ENCODE data around the gene ITGA5.

Gene ITGA5

GRCh38 chr12:54417712-54418440, 1.2 kb downstream of the ITGA5 start:
- TF ChIP-seq FOXP2 (optimal IDR thresholded peaks at IDR 0.05; ENCODE audit: control extremely low read depth, extremely low read length, insufficient read depth) (no peak), POLR2AphosphoS5 (IDR thresholded peaks at IDR 0.05; ENCODE audit: borderline replicate concordance, low read depth, low read length) (peak; percentile 25; the same call in 1 of the 2 replicates)
- Histone ChIP-seq H3K9me3 (ENCODE audit: low read depth, low read length) (no peaks in the 10 kb centered on the region), H3K36me3 (ENCODE audit: insufficient read depth, low read length) (no peaks in the 10 kb centered on the region), H3K9ac (ENCODE audit: insufficient read length) (peak overlapping the region; percentile 78), H3K27ac (peak overlapping the region; percentile 67; the same call in 1 of the 2 replicates), H3K4me3 (peak overlapping the region; percentile 81)
- DNase-seq (ENCODE audit: low read depth, low spot score), result no peak

- TF ChIP-seq POLR2AphosphoS5 (IDR thresholded peaks at IDR 0.05; ENCODE audit: borderline replicate concordance, low read depth, low read length) (no peak), FOXP2 (optimal IDR thresholded peaks at IDR 0.05; ENCODE audit: control extremely low read depth, extremely low read length, insufficient read depth) (no peak), EZH2 (IDR thresholded peaks at IDR 0.05) (no peak)
- Histone ChIP-seq H3K9ac (ENCODE audit: insufficient read length) (peak overlapping the region; percentile 78), H3K4me3 (peak overlapping the region; percentile 81), H3K27ac (peak overlapping the region; percentile 40), H3K36me3 (ENCODE audit: insufficient read depth, low read length) (peaks cover 3% of the 10 kb centered on the region; the same call in 1 of the 2 replicates), H3K9me3 (ENCODE audit: low read depth, low read length) (no peaks in the 10 kb centered on the region)
- no peak for DNase-seq (ENCODE audit: low read depth, low spot score)
Measured at GRCh38 chr12:54416687-54417603, 2.1 kb downstream of the ITGA5 start.

- Histone ChIP-seq H3K9ac (ENCODE audit: insufficient read length) (no peak overlapping the region), H3K36me3 (ENCODE audit: insufficient read depth, low read length) (peaks cover 14% of the 10 kb centered on the region; the same call in 1 of the 2 replicates), H3K4me3 (peak overlapping the region; percentile 28; the same call in 1 of the 2 replicates), H3K9me3 (ENCODE audit: low read depth, low read length) (no peaks in the 10 kb centered on the region), H3K27ac (peak overlapping the region; percentile 72)
- no peak for TF ChIP-seq FOXP2 (optimal IDR thresholded peaks at IDR 0.05; ENCODE audit: control extremely low read depth, extremely low read length, insufficient read depth)
- TF ChIP-seq POLR2AphosphoS5 (IDR thresholded peaks at IDR 0.05; ENCODE audit: borderline replicate concordance, low read depth, low read length), result no peak
- no peak for TF ChIP-seq EZH2 (IDR thresholded peaks at IDR 0.05)
- no peak for DNase-seq (ENCODE audit: low read depth, low spot score)
Measured at GRCh38 chr12:54415221-54415929, 3.7 kb downstream of the ITGA5 start.

GRCh38 chr12:54413284-54414190, 5.5 kb downstream of the ITGA5 start:
- Histone ChIP-seq H3K36me3 (ENCODE audit: insufficient read depth, low read length) (peaks cover 25% of the 10 kb centered on the region; the same call in 1 of the 2 replicates), H3K27ac (no peak overlapping the region; the same call in 1 of the 2 replicates), H3K9ac (ENCODE audit: insufficient read length) (peak overlapping the region; percentile 7), H3K9me3 (ENCODE audit: low read depth, low read length) (no peaks in the 10 kb centered on the region), H3K4me3 (peak overlapping the region; percentile 65)
- TF ChIP-seq FOXP2 (optimal IDR thresholded peaks at IDR 0.05; ENCODE audit: control extremely low read depth, extremely low read length, insufficient read depth), result peak; percentile 99
- no peak for TF ChIP-seq EZH2 (IDR thresholded peaks at IDR 0.05)
- DNase-seq (ENCODE audit: low read depth, low spot score), result no peak

- DNase-seq (ENCODE audit: low read depth, low spot score), result no peak
- H3K36me3 ChIP-seq (ENCODE audit: insufficient read depth, low read length), result peaks cover 31% of the 10 kb centered on the region; the same call in 1 of the 2 replicates
- no peak for TF ChIP-seq EZH2 (IDR thresholded peaks at IDR 0.05)
- no peak for TF ChIP-seq FOXP2 (optimal IDR thresholded peaks at IDR 0.05; ENCODE audit: control extremely low read depth, extremely low read length, insufficient read depth)
- no peak for TF ChIP-seq POLR2AphosphoS5 (IDR thresholded peaks at IDR 0.05; ENCODE audit: borderline replicate concordance, low read depth, low read length)
- H3K27ac ChIP-seq, result peak overlapping the region; percentile 75
- peak overlapping the region; percentile 65 for H3K4me3 ChIP-seq
- peak overlapping the region; percentile 7 for H3K9ac ChIP-seq (ENCODE audit: insufficient read length)
- no peaks in the 10 kb centered on the region for H3K9me3 ChIP-seq (ENCODE audit: low read depth, low read length)
Measured at GRCh38 chr12:54412786-54413185, 6.3 kb downstream of the ITGA5 start.

- H3K9me3 ChIP-seq (ENCODE audit: low read depth, low read length), result no peaks in the 10 kb centered on the region
- peak overlapping the region; percentile 7 for H3K9ac ChIP-seq (ENCODE audit: insufficient read length)
- TF ChIP-seq FOXP2 (optimal IDR thresholded peaks at IDR 0.05; ENCODE audit: control extremely low read depth, extremely low read length, insufficient read depth) (no peak), POLR2AphosphoS5 (IDR thresholded peaks at IDR 0.05; ENCODE audit: borderline replicate concordance, low read depth, low read length) (no peak), EZH2 (IDR thresholded peaks at IDR 0.05) (no peak)
- H3K27ac ChIP-seq, result peak overlapping the region; percentile 75
- H3K36me3 ChIP-seq (ENCODE audit: insufficient read depth, low read length), result peaks cover 35% of the 10 kb centered on the region
- DNase-seq (ENCODE audit: low read depth, low spot score), result no peak
- no peak overlapping the region for H3K4me3 ChIP-seq
Measured at GRCh38 chr12:54412348-54412747, 6.7 kb downstream of the ITGA5 start.
